Thyroid gland (tissue), 4 donors: ENCODE data around the gene PSKH1.

ENCODE experiments used
- CTCF ChIP-seq, 6 experiments: fragments of 200-600 bp in 3 of 6; fragments of 450-650 bp in 3 of 6; sonication (generic) in 3 of 6; IDR thresholded peaks; one replicate each; pipeline ENCODE4 v1.5.1; 2016 to 2019; ENCODE audit warnings: antibody characterized with exemption in 6 of 6, mild to moderate bottlenecking in 2 of 6, inconsistent platforms in 1 of 6, moderate library complexity in 1 of 6
- POLR2A ChIP-seq, 2 donors: fragments of 450-650 bp; IDR thresholded peaks; one replicate each; pipeline ENCODE4 v1.6.1; 2017; ENCODE audit warnings: antibody characterized with exemption in 2 of 2, mild to moderate bottlenecking in 2 of 2, moderate library complexity in 1 of 2

GRCh38 chr16:67968400-67969253 lies 75.6 kb downstream of the PSKH1 start, which contains the start of gene SLC12A4:
- no peak for TF ChIP-seq CTCF (IDR thresholded peaks at IDR 0.05)
- peak; percentile 73 to 87 for TF ChIP-seq POLR2A (IDR thresholded peaks at IDR 0.05)
